HG03520 (cell line): ENCODE data around the gene PHYHIPL.

Source experiments
- ATAC-seq: cut with Tn5 transposase; IDR thresholded peaks from one replicate; pipeline ENCODE4 v1.9.1; 2021; ENCODE audit warnings: mild to moderate bottlenecking, moderate library complexity; ENCODE audit not compliant: unreplicated experiment

PHYHIPL gene

GRCh38 chr10:59287587-59288255 is 111.3 kb downstream of the PHYHIPL start:
- no peak for ATAC-seq

GRCh38 chr10:59289853-59290252 is 113.4 kb downstream of the PHYHIPL start:
- ATAC-seq, result no peak

GRCh38 chr10:59290448-59290847 is 114.0 kb downstream of the PHYHIPL start:
- ATAC-seq, result no peak
